ENCODE measurements around the gene LURAP1L.
A peak's percentile ranks its signal among the peaks of the same experiment; 100 is the strongest.

LURAP1L gene

DNA sequence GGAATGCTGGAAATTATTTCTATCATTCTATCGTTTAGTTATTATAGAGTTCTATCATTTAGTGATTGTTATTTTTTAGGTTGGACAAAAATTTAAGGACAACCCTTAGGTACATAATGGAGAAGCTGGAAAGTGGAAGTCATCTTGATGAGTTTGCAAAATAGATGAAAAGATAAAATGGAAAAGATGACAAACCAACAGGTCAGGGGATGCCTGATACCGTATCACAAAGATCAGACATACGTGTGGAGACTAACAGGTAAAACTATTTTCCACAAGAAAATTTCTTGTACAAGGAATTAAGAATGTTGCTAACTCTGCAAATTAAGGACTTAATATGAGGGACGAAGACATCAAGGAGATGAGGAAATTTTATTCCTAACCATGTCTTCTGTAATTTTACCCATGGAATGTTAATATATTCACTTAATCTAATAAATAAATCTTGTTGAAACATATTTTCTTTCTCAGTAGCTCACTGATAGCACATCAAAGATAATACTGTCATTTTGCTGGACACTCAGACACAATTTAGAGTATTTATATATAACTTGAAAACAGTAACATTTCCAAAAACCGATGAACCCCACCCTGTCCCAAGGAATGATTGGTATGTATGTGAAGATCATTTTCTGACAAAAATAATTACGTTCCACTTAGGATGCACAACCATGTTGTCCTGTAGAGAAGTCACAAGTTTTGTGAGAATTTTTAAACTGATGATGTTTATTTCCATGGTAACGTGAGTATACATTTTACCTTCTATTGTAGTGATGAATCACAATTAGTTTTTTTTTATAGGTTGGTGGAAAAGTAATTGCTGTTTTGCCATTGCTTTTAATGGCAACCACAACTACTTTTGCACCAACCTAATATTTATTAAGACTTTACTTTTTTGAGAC lies 2.6 kb downstream of the LURAP1L start:
- Histone ChIP-seq H3K9me3 (ENCODE audit: low read length) (no peaks in the 10 kb centered on the region), H3K27me3 (ENCODE audit: control insufficient read depth in 1 of 2, insufficient read depth in 2 of 2, low read length in 2 of 2) (no peaks in the 10 kb centered on the region), H3K27ac (ENCODE audit: low read depth, low read length) (peak overlapping the region; percentile 98), H3K4me3 (ENCODE audit: low read depth in 1 of 2, low read length in 2 of 2) (peak overlapping the region; percentile 88 to 99), H3K4me1 (ENCODE audit: insufficient read depth, low read length) (peaks cover 31% of the 10 kb centered on the region), H3K36me3 (ENCODE audit: insufficient read depth, low read length) (no peaks in the 10 kb centered on the region), H3K9ac (ENCODE audit: low read length) (peak overlapping the region; percentile 70)

DNA sequence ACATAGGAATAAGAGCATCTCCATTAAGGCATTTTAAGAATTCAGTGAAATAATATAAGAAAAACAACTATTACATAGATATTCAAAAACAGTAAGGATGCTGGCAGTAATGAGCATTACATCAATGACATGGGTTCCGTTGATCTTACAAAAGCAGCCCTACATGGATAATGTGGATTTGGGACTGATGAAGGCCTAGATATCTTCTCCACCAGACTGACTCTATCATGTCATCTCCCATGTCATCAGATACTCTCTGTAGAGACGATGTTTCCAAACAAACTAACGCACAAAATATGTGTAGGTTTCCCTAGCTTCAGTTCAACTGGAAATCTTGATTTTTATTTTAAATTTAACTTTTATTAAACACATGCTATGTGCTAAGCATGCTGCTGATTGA lies 3.6 kb downstream of the LURAP1L start:
- Histone ChIP-seq H3K27me3 (ENCODE audit: control insufficient read depth in 1 of 2, insufficient read depth in 2 of 2, low read length in 2 of 2) (no peaks in the 10 kb centered on the region), H3K4me1 (ENCODE audit: insufficient read depth, low read length) (peaks cover 33% of the 10 kb centered on the region), H3K4me3 (ENCODE audit: low read depth in 1 of 2, low read length in 2 of 2) (peak overlapping the region; percentile 14 to 99), H3K36me3 (ENCODE audit: insufficient read depth, low read length) (no peaks in the 10 kb centered on the region), H3K27ac (ENCODE audit: low read depth, low read length) (peak overlapping the region; percentile 7), H3K9ac (ENCODE audit: low read length) (no peak overlapping the region), H3K9me3 (ENCODE audit: low read length) (no peaks in the 10 kb centered on the region)

DNA sequence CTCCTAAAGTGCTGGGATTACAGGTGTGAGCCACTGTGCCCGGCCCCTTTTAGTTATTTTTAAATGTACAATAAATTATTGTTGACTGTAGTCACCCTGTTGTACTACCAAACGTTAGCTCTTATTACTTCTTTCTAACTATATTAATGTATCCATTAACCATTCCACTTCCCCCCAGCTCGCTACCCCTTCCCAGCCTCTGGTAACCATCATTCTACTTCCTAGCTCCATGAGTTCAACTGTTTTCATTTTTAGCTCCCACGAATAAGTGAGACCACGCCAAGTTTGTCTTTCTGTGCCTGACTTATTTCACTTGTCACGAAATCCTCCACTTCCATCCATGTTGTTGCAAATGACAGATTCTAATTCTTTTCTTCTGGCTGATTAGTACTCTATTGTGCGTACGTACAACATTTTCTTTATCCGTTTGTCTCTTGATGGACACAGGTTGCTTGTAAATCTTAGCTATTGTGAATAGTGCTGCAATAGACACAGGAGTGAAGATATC lies 6.5 kb downstream of the LURAP1L start:
- Histone ChIP-seq H3K27me3 (ENCODE audit: control insufficient read depth in 1 of 2, insufficient read depth in 2 of 2, low read length in 2 of 2) (no peaks in the 10 kb centered on the region), H3K36me3 (ENCODE audit: insufficient read depth, low read length) (no peaks in the 10 kb centered on the region), H3K4me1 (ENCODE audit: insufficient read depth, low read length) (peaks cover 57% of the 10 kb centered on the region), H3K9ac (ENCODE audit: low read length) (no peak overlapping the region), H3K9me3 (ENCODE audit: low read length) (no peaks in the 10 kb centered on the region), H3K4me3 (ENCODE audit: low read depth in 1 of 2, low read length in 2 of 2) (no peak overlapping the region), H3K27ac (ENCODE audit: low read depth, low read length) (peak overlapping the region; percentile 27)

DNA sequence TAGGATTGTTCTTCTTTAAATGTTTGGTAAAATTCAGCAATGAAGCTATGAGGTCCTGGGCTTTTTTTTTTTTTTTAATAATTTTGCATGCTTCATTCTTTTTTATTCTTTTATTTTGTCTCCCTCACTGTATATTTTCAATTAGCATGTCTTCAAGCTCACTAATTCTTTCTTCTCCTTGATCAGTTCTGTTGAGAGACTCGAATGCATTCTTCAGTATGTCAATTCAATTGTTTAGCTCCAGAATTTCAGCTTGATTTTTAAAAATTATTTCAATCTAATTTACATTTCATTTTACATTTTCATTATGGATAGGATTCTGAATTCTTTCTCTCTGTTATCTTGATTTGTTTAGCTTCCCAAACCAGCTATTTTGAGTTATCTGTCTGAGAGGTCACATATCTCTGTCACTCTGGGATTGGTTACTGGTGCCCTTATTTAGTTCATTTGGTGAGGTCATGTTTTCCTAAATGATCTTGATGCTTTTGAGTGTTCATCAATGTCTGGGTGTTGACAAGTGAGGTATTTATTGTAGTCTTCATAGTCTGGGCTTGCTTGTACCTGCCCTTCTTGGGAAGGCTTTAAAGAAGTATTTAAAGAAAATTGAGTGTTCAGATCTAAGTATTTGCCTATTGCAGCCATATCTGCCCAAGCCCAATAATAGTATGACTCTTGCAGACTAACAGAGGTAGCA lies 9.1 kb downstream of the LURAP1L start:
- peaks cover 58% of the 10 kb centered on the region for H3K4me1 ChIP-seq (ENCODE audit: insufficient read depth, low read length)

GRCh38 chr9:12784461-12785259 lies 9.8 kb downstream of the LURAP1L start:
- Histone ChIP-seq H3K36me3 (ENCODE audit: insufficient read depth, low read length) (no peaks in the 10 kb centered on the region), H3K9ac (ENCODE audit: low read length) (no peak overlapping the region), H3K9me3 (ENCODE audit: low read length) (no peaks in the 10 kb centered on the region), H3K4me1 (ENCODE audit: insufficient read depth, low read length) (peaks cover 52% of the 10 kb centered on the region), H3K27ac (ENCODE audit: low read depth, low read length) (peak overlapping the region; percentile 79), H3K27me3 (ENCODE audit: control insufficient read depth in 1 of 2, insufficient read depth in 2 of 2, low read length in 2 of 2) (no peaks in the 10 kb centered on the region), H3K4me3 (ENCODE audit: low read depth in 1 of 2, low read length in 2 of 2) (peak overlapping the region; percentile 0 to 1)

More for the DNA sequence above, 9.1 kb downstream of the LURAP1L start:
- Histone ChIP-seq H3K27ac (ENCODE audit: low read depth, low read length) (peak overlapping the region; percentile 79), H3K4me3 (ENCODE audit: low read depth in 1 of 2, low read length in 2 of 2) (peak overlapping the region in 1 of 2 donors; percentile 1), H3K9ac (ENCODE audit: low read length) (no peak overlapping the region), H3K36me3 (ENCODE audit: insufficient read depth, low read length) (no peaks in the 10 kb centered on the region), H3K27me3 (ENCODE audit: control insufficient read depth in 1 of 2, insufficient read depth in 2 of 2, low read length in 2 of 2) (no peaks in the 10 kb centered on the region), H3K9me3 (ENCODE audit: low read length) (no peaks in the 10 kb centered on the region)

- Histone ChIP-seq H3K9ac (ENCODE audit: low read length) (no peak overlapping the region), H3K27ac (ENCODE audit: low read depth, low read length) (peak overlapping the region; percentile 79)
Observed at GRCh38 chr9:12785260-12785770, 10.5 kb downstream of the LURAP1L start.

DNA sequence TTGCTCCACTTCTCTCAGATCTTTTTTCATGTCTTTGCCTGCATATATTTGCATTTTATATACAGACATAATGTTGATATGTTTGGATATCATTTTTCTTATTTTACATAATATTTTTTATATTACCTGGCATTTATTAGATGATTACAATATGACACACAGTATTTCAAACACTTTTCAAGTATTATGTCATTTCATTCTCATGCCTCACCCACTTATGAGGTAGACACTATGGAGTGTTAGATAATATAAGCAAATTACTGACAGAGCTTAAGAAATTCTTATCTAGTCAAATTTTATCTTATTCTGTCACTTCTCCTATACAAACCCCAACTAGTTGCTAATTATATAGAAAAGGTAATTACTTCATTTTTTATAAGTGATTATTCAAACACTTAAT lies 11.1 kb downstream of the LURAP1L start:
- H3K36me3 ChIP-seq (ENCODE audit: insufficient read depth, low read length): no peaks in the 10 kb centered on the region
- no peak overlapping the region for H3K4me3 ChIP-seq (ENCODE audit: low read depth in 1 of 2, low read length in 2 of 2)
- H3K27ac ChIP-seq (ENCODE audit: low read depth, low read length): peak overlapping the region; percentile 79
- H3K9ac ChIP-seq (ENCODE audit: low read length): no peak overlapping the region
- H3K27me3 ChIP-seq (ENCODE audit: control insufficient read depth in 1 of 2, insufficient read depth in 2 of 2, low read length in 2 of 2): no peaks in the 10 kb centered on the region
- no peaks in the 10 kb centered on the region for H3K9me3 ChIP-seq (ENCODE audit: low read length)
- H3K4me1 ChIP-seq (ENCODE audit: insufficient read depth, low read length): peaks cover 51% of the 10 kb centered on the region

More at GRCh38 chr9:12785260-12785770, 10.5 kb downstream of the LURAP1L start:
- Histone ChIP-seq H3K4me3 (ENCODE audit: low read depth in 1 of 2, low read length in 2 of 2) (no peak overlapping the region), H3K27me3 (ENCODE audit: control insufficient read depth in 1 of 2, insufficient read depth in 2 of 2, low read length in 2 of 2) (no peaks in the 10 kb centered on the region), H3K4me1 (ENCODE audit: insufficient read depth, low read length) (peaks cover 49% of the 10 kb centered on the region), H3K9me3 (ENCODE audit: low read length) (no peaks in the 10 kb centered on the region), H3K36me3 (ENCODE audit: insufficient read depth, low read length) (no peaks in the 10 kb centered on the region)

DNA sequence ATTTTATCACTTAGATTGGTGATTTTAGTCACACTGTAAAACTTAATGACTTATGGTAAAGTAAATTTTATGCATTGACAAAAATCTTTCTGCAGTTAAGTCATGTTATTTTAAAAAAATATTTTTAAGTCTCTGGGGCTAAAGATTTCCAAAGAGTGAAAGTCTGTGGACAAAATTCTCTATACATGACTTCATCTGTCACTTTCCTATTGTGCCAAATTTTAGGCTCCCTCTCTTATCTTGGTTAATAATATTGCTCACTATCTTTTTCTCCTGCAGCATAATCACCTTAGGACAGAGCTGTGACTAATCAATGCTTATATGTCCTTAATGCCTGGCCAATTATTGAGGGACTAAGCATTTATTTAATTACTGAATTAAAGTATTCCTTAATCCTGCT lies 15.2 kb downstream of the LURAP1L start:
- H3K9me3 ChIP-seq (ENCODE audit: low read length): no peaks in the 10 kb centered on the region
- no peaks in the 10 kb centered on the region for H3K36me3 ChIP-seq (ENCODE audit: insufficient read depth, low read length)
- H3K9ac ChIP-seq (ENCODE audit: low read length): no peak overlapping the region
- H3K4me3 ChIP-seq (ENCODE audit: low read depth in 1 of 2, low read length in 2 of 2): no peak overlapping the region
- peaks cover 46% of the 10 kb centered on the region for H3K4me1 ChIP-seq (ENCODE audit: insufficient read depth, low read length)
- H3K27me3 ChIP-seq (ENCODE audit: control insufficient read depth in 1 of 2, insufficient read depth in 2 of 2, low read length in 2 of 2): no peaks in the 10 kb centered on the region
- H3K27ac ChIP-seq (ENCODE audit: low read depth, low read length): no peak overlapping the region

DNA sequence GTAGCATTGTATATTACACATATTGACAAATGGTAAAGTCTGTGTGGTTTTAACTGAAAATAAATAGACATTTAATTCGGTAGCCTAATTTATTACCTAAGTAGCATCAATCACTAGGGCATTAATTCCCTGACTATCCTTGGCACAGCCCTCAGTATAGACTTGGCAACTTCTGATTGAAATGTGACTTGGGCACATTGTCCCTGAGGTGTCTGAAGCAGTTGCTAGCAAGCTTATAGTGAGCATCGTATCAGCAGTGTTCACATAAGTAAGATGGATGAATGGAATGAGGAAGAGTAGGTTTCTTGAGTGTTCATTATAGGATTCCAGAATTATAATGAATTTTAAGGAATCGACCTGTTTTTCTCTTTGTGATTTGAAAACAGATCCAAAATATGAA lies 16.1 kb downstream of the LURAP1L start:
- Histone ChIP-seq H3K4me3 (ENCODE audit: low read depth in 1 of 2, low read length in 2 of 2) (no peak overlapping the region), H3K9me3 (ENCODE audit: low read length) (no peaks in the 10 kb centered on the region), H3K4me1 (ENCODE audit: insufficient read depth, low read length) (peaks cover 37% of the 10 kb centered on the region), H3K27me3 (ENCODE audit: control insufficient read depth in 1 of 2, insufficient read depth in 2 of 2, low read length in 2 of 2) (no peaks in the 10 kb centered on the region), H3K36me3 (ENCODE audit: insufficient read depth, low read length) (no peaks in the 10 kb centered on the region), H3K9ac (ENCODE audit: low read length) (no peak overlapping the region), H3K27ac (ENCODE audit: low read depth, low read length) (no peak overlapping the region)

- Histone ChIP-seq H3K9ac (ENCODE audit: low read length) (no peak overlapping the region), H3K4me1 (ENCODE audit: insufficient read depth, low read length) (peaks cover 48% of the 10 kb centered on the region), H3K9me3 (ENCODE audit: low read length) (no peaks in the 10 kb centered on the region), H3K36me3 (ENCODE audit: insufficient read depth, low read length) (no peaks in the 10 kb centered on the region), H3K4me3 (ENCODE audit: low read depth in 1 of 2, low read length in 2 of 2) (no peak overlapping the region), H3K27me3 (ENCODE audit: control insufficient read depth in 1 of 2, insufficient read depth in 2 of 2, low read length in 2 of 2) (no peaks in the 10 kb centered on the region), H3K27ac (ENCODE audit: low read depth, low read length) (no peak overlapping the region)
Observed at GRCh38 chr9:12794101-12794799, 19.4 kb downstream of the LURAP1L start.

All from muscle layer of colon (tissue), 2 donors.